ENCODE measurements around the gene TSPAN3.

TSPAN3 gene

GRCh38 chr15:77070495-77071304, at the start of gene TSPAN3:
TSS of gene TSPAN3 (minus strand) at chr15:77071109. CDS start at chr15:77070954, 155 bp downstream.
- DNase-seq = peak; percentile 94

- no peak for DNase-seq
Observed at GRCh38 chr15:77120576-77120975, 49.7 kb upstream of the TSPAN3 start.

- no peak for DNase-seq
Observed at GRCh38 chr15:77119446-77119845, 48.5 kb upstream of the TSPAN3 start.

DNA sequence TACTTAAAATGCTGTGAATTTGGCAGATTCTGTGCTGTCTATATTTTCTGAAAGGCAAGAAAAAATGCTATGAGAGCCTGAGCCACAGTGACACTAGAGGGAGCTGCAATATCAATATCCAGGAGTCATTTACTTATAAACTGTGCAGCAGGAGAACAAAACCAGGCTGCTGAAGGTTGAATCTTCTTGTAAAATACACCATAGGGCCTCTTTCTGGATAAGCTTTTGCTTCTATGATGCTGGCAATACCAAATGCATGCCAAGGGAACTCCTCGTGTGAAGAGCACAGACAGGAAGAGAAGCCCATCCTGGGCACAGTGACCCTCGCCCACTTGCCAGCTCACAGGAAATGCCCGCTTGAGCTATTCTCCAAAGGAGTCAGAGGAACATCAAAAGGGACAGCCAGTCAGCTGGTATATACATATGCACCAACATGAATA, 48.0 kb upstream of the TSPAN3 start:
- DNase-seq = peak; percentile 14

DNA sequence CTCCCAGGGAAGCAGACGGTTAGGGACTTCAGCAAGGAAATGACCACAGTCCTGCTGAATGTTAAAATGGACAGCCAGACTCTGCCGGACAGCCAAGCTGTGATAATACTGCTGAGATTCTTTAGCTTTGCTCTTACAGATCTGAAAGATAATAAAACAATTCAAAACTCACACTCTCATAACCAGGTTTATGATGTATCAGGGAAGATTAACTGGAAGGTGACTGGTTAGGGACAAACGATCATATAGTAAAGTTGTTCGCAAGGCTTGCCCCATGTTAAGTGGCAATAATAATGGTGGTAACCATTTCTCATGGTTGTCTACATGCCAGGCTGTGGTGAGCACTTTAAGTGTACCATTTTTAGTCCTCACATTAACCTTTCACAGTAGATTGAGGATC, 44.3 kb upstream of the TSPAN3 start:
- DNase-seq = no peak

- no peak for DNase-seq
Observed at GRCh38 chr15:77112838-77113504, 42.1 kb upstream of the TSPAN3 start.

- DNase-seq = no peak
Observed at GRCh38 chr15:77111789-77112188, 40.9 kb upstream of the TSPAN3 start.

DNA sequence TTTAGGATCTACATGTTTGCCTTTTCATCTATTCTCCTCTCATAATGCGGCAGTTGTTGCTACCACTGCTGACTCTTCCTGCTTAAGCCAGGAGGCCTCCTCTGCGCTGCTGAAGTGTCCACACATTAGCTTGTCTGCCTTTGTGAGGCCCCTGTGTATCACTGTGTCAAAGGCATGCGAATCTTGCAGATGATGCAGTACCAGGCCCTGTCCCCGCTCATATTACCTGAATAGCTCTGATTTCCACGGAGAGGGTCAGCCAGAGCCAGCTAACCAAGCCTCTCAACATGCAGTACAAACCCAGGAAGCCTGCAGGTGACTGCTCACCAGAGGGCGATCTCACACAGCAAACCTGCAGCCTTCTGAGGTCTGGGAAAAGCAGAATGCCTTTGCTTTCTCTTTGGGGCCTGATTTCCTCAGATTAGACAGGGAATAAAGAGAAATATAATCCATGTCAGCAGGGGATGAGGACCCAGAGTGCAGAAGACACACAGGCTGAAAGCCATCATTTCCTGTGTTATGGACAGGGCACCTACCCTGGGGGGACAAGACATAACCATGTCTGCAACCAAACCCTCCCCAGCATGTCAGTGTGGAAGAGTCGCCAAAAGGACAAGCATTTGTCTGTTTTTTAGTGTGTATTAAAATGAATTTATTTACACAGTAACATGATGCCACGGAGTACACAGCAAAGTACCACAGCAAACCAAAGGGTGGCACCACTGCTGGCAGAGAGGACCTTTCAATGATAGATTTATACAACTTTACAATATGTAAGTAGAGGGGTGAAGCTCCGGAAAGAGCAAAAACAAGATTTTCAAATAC, 36.8 kb upstream of the TSPAN3 start:
- peak; percentile 24 for DNase-seq

DNA sequence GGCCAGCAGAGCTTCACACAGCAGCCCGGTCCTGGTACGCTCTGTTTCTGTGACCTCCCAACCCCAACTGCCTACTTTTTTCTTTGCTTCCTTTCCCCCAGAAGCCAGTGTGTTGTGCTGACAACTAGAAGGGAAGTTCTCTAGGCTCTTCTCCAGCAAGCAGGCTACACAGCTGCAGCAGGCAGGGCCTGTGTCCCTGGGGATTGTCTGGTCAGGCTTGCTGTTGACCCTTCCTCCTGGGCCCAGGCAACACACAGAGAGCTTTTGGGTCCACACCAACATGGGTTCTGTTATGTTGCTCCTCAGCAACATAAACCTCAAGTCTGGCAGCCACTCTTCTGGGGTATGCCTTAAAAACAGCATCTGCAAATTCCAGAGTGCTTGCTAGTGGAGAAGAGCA, 36.2 kb upstream of the TSPAN3 start:
- no peak for DNase-seq

DNA sequence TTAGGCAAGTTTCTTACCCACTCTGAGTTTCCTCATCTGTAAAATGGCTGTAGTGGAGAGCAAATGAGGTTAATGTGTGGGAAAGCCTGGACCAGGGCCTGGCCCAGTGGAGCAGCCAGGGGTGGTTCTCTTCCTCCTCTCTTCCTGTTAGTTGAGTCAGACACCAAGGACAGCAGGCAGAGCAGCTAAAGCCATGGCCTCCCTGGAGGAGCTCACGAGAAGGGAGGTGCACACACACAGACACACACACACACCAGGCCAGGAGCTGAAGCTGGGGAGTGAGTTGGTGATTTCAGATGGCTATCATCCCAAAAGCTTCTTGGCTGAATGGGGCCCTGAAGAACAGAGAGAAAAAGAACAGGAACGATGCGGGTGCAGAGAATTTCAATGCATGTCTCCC, 33.2 kb upstream of the TSPAN3 start:
- no peak for DNase-seq

GRCh38 chr15:77099741-77100463, 29.0 kb upstream of the TSPAN3 start:
- DNase-seq = no peak

DNA sequence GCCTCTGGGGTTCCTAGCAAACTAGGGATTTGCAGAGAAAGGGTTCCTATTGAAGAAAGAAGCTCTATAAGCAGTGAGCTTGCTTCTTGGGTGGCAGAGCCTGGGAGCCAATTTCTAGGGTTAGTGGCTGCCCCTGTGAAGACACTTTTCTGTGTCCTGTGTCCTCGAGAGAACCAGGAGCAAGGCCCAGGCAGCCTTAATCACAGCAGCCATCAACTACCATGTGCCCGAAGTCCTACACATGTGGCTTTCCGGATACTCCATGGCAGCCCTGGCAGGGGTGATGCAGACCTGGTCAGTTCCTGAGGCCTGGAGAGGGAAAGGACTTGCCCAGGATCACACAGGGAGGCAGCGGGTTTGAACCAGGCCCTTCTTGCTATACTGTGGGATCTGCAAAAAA, 27.7 kb upstream of the TSPAN3 start:
- no peak for DNase-seq

GRCh38 chr15:77097921-77098320, 27.0 kb upstream of the TSPAN3 start:
- no peak for DNase-seq

- DNase-seq = no peak
Observed at GRCh38 chr15:77097248-77097721, 26.4 kb upstream of the TSPAN3 start.

DNA sequence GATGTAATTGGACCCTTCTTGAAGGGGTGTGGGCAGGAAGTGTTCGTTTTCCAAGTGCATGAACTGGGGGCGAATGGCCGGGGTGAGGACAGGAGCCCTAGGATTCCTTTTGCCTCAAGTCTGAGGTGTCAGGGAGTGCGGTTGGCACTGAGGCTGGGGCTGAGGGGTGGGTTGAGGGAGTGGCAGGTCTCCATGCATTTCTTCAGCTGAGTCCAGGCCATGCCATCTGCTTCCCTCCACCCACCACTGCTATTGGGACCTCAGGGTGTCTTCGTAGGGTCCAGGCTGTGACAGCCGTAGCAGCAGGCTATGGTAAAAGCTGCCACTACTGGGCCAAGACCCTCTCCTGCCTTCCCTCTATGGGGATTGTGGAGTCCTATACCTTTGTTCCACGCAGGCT, 25.6 kb upstream of the TSPAN3 start:
- no peak for DNase-seq

GRCh38 chr15:77096138-77096537, 25.2 kb upstream of the TSPAN3 start:
- DNase-seq = no peak

- DNase-seq = no peak
Observed at GRCh38 chr15:77094397-77095030, 23.6 kb upstream of the TSPAN3 start.

- no peak for DNase-seq
Observed at GRCh38 chr15:77093436-77093835, 22.5 kb upstream of the TSPAN3 start.

GRCh38 chr15:77091097-77091496, 20.2 kb upstream of the TSPAN3 start:
- no peak for DNase-seq

GRCh38 chr15:77087213-77087612, 16.3 kb upstream of the TSPAN3 start:
- DNase-seq = no peak

GRCh38 chr15:77085297-77085696, 14.4 kb upstream of the TSPAN3 start:
- no peak for DNase-seq

DNA sequence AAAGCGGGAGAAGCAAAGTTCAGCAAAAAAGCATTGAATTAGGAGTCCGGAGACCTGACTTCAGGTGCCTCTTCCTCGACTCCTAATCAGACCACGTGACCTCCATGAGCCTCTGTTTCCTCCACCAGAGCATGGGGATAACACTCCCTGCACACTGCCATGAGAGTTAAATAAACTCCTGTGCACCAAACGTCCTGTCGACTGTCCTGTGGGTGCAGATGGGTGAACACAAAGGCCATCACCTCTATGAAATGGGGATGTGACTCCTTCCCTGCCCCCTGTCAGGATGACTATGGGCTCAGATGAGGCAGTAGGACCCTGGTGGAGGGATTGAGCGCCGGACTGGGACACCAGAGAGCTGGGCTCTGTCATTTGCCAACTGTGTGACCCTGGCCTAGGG, 13.5 kb upstream of the TSPAN3 start:
- no peak for DNase-seq
